Mucosa of rectum (tissue), 2 donors: ENCODE results near the gene NOTUM.

Experiments
- H3K27ac ChIP-seq, 2 donors: one replicate each; pipeline ENCODE4 v1.7.0; 2013; ENCODE audit warnings: inconsistent platforms in 2 of 2, low read depth in 2 of 2, low read length in 2 of 2
- H3K27me3 ChIP-seq, 2 donors: one replicate each; pipeline ENCODE4 v1.7.0; 2013; ENCODE audit warnings: low read length in 2 of 2; ENCODE audit not compliant: control insufficient read depth in 2 of 2, insufficient read depth in 2 of 2
- H3K36me3 ChIP-seq, 2 donors: one replicate each; pipeline ENCODE4 v1.7.0; 2013; ENCODE audit warnings: low read length in 2 of 2; ENCODE audit not compliant: control insufficient read depth in 2 of 2, insufficient read depth in 2 of 2
- H3K4me1 ChIP-seq, 2 donors: one replicate each; pipeline ENCODE4 v1.7.0; 2013; ENCODE audit warnings: low read length in 2 of 2, mild to moderate bottlenecking in 1 of 2; ENCODE audit not compliant: control insufficient read depth in 2 of 2, insufficient read depth in 2 of 2
- H3K4me3 ChIP-seq, 2 donors: one replicate each; pipeline ENCODE4 v1.7.0; 2013; ENCODE audit warnings: low read length in 2 of 2
- H3K9ac ChIP-seq, 2 donors: one replicate each; pipeline ENCODE4 v1.7.0; 2013; ENCODE audit warnings: low read length in 2 of 2, low read depth in 1 of 2, mild to moderate bottlenecking in 1 of 2
- H3K9me3 ChIP-seq, 2 donors: one replicate each; pipeline ENCODE4 v1.7.0; 2013; ENCODE audit warnings: low read length in 2 of 2; ENCODE audit not compliant: control insufficient read depth in 2 of 2
- donor health status: healthy.
- donor health status: Normal muscosa, but diverticular disease.

NOTUM gene

DNA sequence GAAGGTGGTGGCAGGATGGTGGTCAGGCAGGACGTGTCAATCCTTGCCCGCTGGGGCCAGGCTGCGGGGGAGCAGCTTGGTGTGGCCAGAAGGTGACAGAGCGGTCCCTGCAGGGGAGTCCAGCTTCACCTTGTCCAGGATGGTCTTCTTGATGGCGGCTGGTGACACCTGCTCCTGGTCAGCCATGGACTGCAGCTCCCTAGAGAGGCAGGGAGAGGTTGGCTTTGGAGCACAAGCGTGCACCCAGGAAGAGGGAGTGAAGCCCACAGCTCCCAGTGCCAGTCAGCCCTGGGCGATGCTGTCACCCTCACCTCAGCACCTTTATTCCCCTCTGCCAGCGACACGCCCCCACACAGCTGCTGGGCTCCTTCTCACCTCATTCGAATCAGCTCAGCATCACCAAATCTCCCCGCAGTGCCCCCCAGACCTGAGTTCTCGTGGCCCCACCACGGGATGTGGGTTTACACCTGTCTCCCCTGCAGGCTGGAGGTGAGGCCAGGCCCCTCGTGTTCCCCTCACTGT lies 27.7 kb downstream of the NOTUM start:
- Histone ChIP-seq H3K9ac (no peak overlapping the region), H3K27me3 (peaks cover 3 to 10% of the 10 kb centered on the region in 2 donors), H3K9me3 (no peaks in the 10 kb centered on the region), H3K4me1 (peaks cover 16 to 17% of the 10 kb centered on the region in 2 donors), H3K27ac (no peak overlapping the region), H3K36me3 (no peaks in the 10 kb centered on the region), H3K4me3 (no peak overlapping the region)

DNA sequence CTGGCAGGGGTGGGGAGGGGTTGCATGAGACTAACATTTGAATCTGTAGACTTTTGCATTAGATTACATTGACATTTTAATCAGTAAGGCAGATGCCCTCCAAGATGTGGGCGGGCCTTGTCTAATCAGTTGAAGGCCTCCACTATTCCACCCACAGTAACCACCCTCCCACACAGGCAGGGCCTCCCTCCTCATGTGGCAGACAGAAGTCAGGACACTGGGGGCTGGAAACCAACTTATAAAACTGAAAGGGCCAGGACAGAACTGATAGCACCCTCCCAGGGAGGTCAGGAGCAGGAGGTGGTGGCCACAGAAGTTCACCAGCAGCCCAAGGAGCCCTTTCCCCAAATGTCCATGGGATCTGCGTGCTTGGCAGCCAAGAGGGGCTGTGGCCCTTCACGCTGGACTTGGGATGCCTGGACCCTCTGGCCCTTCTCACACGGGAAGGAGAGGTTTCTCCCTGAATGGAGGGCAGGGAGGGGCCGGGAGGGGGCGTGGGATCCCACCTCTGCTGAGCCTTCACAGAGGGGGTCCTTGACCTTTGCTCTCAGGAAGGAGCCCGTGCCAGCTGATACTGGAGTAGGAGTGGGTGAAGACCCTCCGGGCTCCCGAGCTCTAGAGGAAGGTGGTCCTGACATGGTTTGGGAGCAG lies 28.5 kb downstream of the NOTUM start:
- Histone ChIP-seq H3K36me3 (no peaks in the 10 kb centered on the region), H3K4me1 (peaks cover 19 to 22% of the 10 kb centered on the region in 2 donors), H3K4me3 (no peak overlapping the region), H3K27me3 (peaks cover 3 to 10% of the 10 kb centered on the region in 2 donors), H3K27ac (no peak overlapping the region), H3K9ac (no peak overlapping the region), H3K9me3 (no peaks in the 10 kb centered on the region)

DNA sequence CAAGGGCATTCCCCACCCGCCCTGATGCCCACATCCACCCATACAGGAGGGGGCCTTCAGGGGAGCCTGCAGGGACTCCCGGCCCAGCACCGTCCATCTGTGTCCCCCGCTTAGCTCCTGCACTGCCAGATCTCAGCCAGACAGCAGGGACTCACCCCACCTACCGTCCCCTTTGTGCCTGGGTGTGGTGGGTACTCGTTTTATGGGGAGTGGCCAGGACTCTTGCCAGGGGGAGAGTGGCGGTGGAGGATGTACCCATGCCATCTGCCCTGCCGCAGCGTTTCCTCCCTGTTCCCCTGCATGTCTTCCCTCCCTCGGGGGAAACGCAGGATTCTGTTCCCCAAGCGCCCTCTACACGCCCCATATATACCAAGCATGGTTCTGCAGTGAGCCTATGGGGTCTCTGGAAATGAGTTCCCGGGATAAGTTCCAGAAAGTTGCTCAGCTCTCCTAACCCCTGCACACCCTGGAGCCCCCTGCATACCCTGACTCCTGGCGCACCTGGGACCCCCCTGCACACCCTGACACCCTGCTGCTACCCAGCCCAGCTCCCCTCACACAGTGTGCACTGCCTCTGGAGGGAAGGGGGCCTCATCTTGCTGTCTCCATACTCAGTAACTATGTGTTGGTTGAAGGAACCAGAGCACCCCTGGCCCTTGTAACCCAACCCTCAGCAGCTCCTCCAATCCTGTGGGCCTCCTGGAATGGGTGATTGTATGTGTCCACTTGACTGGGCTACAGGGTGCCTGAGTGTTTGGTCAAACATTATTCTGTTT lies 29.2 kb downstream of the NOTUM start:
- no peaks in the 10 kb centered on the region for H3K9me3 ChIP-seq
- H3K9ac ChIP-seq = no peak overlapping the region
- no peak overlapping the region for H3K4me3 ChIP-seq
- no peak overlapping the region for H3K27ac ChIP-seq
- H3K27me3 ChIP-seq = peaks cover 3 to 10% of the 10 kb centered on the region in 2 donors
- H3K4me1 ChIP-seq = peaks cover 17 to 20% of the 10 kb centered on the region in 2 donors
- H3K36me3 ChIP-seq = no peaks in the 10 kb centered on the region

DNA sequence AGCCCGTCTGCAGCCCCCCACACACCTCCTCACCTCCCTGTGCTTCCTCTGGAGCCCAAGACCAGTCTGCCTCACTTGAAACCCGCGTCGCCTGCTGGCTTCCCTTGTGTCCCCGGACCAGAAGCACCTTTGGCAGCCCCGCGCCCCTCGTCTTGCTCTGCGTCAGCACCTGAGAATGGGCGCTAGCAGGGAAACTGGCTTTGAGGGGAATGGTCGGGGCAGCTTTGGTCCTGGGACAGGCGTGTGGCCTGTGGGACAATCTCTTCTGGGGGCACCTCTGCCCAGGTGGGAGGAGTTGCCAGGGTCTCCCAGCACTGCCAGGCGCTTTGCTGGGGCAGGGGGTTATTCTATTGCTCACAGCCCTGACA lies 29.8 kb downstream of the NOTUM start:
- Histone ChIP-seq H3K4me1 (peaks cover 15 to 19% of the 10 kb centered on the region in 2 donors), H3K27me3 (peaks cover 3 to 10% of the 10 kb centered on the region in 2 donors), H3K36me3 (no peaks in the 10 kb centered on the region), H3K9me3 (no peaks in the 10 kb centered on the region), H3K27ac (no peak overlapping the region), H3K9ac (no peak overlapping the region), H3K4me3 (no peak overlapping the region)

DNA sequence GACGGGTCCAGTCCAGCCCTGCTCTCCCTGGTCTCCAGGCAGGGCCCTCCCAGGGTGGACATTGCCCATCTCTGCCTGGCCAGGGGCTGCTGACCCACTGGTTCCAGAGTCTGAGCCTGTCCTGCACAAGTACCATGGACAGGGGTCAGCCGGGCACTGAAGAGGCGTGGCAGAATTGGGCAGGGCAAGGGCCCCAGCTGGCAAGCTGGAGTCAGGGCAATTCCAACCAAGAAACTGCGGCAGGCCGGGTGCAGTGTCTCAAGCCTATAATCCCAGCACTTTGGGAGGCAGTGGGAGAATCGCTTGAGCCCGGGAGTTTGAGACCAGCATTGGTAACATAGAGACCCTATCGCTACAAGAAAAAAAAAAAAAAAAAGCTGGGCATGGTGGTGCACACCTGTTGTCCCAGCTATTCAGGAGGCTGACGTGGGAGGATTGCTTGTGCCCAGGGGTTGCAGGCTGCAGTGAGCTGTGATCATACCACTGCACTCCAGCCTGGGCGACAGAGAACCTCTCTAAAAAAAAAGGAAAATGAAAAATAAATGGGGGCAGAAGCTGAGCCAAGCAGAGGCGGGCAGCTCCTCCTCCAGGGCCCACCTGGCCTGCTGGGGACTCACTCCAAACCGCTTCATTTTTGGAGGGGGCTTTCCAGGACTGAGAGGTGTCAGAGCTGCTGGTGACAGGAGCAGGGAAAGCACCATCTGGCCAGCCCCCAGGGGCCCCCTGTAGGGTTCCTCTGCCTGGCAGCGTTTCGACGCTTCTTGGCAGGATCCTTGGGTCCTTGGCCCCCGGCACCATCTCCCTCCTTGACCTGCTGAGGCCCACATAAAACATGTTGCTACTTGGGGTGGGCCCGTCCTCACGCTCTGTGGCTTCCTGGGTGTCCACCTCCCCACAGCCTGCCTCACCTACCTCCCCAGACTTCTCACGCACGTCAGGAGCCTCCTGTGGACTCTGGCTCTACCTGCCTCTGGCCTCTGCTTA lies 30.6 kb downstream of the NOTUM start:
- H3K36me3 ChIP-seq = no peaks in the 10 kb centered on the region
- H3K4me1 ChIP-seq = peaks cover 21 to 22% of the 10 kb centered on the region in 2 donors
- no peak overlapping the region for H3K27ac ChIP-seq
- peaks cover 3 to 10% of the 10 kb centered on the region in 2 donors for H3K27me3 ChIP-seq
- H3K9me3 ChIP-seq = no peaks in the 10 kb centered on the region
- no peak overlapping the region for H3K9ac ChIP-seq
- no peak overlapping the region for H3K4me3 ChIP-seq

DNA sequence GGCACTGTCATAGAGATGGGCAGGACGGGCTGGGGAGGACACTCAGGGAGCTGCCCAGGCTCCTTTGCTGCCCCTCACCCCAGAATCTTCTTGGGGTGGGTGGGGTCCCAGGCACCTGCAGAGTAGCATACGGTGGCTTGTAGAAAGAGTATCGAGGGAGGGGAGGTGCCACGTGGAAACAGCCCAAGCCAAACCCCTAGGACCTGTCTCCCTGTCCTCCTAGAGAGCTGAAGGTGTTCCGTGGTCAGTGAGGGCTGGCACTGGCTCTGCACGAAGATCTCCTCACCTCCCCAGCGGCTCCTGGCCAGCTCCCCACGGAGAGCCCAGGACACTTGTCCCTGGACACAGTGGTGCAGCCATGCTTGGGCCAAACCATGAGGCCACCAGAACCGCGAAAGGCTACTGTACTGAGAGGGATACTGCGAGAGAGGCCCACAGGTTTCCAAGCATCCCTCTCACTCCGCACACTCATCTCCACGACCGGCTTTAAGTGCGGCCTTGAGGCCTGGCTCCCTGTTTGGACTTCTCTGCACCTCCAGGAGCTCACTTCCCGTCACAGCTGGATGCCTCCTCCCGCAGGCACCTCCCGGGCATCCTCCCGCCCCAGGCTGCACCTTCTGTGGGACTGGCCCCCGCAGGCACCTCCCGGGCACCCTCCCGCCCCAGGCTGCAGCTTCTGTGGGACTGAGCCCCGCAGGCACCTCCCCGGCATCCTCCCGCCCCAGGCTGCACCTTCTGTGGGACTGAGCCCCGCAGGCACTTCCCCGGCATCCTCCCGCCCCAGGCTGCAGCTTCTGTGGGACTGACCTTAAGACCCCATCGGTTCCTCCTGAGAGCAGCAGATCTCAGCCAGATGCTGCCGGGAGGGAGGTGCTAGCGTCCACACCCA lies 31.5 kb downstream of the NOTUM start:
- no peaks in the 10 kb centered on the region for H3K36me3 ChIP-seq
- H3K27ac ChIP-seq = no peak overlapping the region
- H3K9me3 ChIP-seq = no peaks in the 10 kb centered on the region
- no peak overlapping the region for H3K4me3 ChIP-seq
- H3K27me3 ChIP-seq = peaks cover 3 to 10% of the 10 kb centered on the region in 2 donors
- no peak overlapping the region for H3K9ac ChIP-seq
- H3K4me1 ChIP-seq = peaks cover 27 to 29% of the 10 kb centered on the region in 2 donors

DNA sequence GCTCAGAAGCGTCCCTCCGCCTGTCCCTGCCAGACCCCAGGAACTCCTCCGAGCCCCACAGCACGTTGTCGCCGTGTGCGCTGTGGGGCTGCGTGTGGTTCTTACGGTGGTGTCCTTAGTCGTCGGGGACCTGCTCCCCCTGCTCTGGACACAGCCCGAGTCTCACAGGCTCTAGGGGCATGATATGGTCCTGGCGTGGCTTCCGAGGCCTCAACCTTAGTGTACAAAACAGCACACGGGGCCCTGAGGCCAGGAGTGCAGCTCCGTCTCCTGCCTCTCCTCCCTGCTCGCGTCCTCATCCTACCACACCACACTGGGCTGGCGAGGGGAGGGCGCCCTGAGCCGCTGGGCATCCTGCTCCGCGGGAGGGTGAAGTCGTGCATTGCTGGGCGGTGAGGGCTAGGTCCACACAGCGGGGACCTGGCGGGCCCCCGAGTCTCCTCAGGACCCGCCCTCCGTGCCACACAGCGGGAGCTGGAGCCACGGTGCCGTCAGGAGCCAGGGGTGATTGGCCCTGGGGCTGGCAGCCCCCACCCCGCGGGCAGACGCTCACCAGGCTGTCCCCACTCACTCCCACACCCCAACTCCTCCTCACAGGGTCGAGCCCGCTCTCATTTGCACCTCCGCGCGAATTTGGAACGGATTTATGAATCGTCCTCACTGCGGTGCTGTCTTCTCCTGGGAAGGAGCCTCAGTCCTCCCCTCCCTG lies 32.3 kb downstream of the NOTUM start:
- Histone ChIP-seq H3K9me3 (no peaks in the 10 kb centered on the region), H3K4me1 (peaks cover 35 to 37% of the 10 kb centered on the region in 2 donors), H3K4me3 (peak overlapping the region; percentile 45 to 55), H3K36me3 (no peaks in the 10 kb centered on the region), H3K27me3 (peaks cover 3 to 10% of the 10 kb centered on the region in 2 donors), H3K9ac (peak overlapping the region in 1 of 2 donors; percentile 24), H3K27ac (no peak overlapping the region)

DNA sequence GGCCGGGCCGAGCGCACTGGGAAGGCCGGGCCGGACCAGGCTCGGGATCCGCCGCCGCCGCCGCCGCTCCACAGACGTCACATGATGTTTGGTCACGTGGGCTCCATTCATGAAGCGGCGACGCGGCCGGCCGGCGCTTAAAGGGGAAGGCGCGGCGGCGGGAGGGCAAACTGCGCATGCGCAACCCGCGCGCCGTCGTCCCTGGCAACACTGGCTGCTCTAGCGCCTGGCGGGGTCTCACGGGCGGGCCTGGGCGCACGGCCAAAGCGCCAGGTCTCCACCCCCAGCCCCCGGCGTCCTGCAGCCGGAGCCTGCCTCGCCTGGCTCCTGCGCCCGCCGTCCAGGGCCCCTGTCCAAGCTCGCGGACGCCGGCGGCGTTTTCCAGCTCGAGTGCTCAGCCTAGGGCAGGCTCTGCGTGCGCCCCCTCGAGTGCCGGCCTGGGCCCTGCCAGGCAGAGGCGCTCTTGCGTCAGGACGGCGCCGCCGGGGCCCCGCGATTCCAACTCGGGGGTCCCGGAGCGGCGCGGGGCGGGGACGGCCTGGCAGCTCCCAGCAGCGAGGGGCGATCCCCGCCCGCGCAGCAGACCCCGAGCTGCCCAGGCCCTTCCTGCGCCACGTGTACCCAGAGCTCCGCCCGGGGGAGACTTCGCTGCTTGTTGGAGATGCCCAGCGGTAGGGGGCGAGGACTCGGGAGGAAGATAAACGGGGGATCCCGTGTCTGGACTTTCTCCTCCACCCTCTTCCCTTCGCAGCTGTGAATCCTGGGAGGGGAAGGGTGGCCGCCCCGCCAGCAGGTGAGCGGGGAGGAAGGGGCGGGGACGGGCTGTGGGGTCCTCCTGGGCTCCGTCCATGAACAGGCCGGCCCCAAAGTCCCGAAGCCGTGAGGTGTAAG lies 33.1 kb downstream of the NOTUM start, which contains the start of gene MAFG:
TSS of gene MAFG (minus strand) at position 83 of the 891 bp plus-strand sequence. CDS start 4,550 bp downstream, outside the sequence.
- H3K4me1 ChIP-seq = peaks cover 41 to 44% of the 10 kb centered on the region in 2 donors

More for the DNA sequence above, 33.1 kb downstream of the NOTUM start, which contains the start of gene MAFG:
- Histone ChIP-seq H3K27me3 (peaks cover 3 to 10% of the 10 kb centered on the region in 2 donors), H3K9me3 (no peaks in the 10 kb centered on the region), H3K4me3 (peak within 1 kb of the TSS; percentile 75 to 76), H3K27ac (peak within 1 kb of the TSS; percentile 95 to 97), H3K9ac (peak within 1 kb of the TSS; percentile 76 to 77), H3K36me3 (no peaks in the 10 kb centered on the region)
